GM18868 (cell line): ENCODE data around the gene AKAP6.
A peak's percentile ranks its signal among the peaks of the same experiment; 100 is the strongest.
"Not testable (repeated sequence)": the region's sequence is repeated elsewhere in the genome, so short reads cannot be mapped to it uniquely, and the experiment has no call there.

Experiments used
- ATAC-seq: cut with Tn5 transposase; IDR thresholded peaks from one replicate; pipeline ENCODE4 v1.9.1; 2021; ENCODE audit warnings: mild to moderate bottlenecking, moderate library complexity; ENCODE audit not compliant: unreplicated experiment

AKAP6 gene

DNA sequence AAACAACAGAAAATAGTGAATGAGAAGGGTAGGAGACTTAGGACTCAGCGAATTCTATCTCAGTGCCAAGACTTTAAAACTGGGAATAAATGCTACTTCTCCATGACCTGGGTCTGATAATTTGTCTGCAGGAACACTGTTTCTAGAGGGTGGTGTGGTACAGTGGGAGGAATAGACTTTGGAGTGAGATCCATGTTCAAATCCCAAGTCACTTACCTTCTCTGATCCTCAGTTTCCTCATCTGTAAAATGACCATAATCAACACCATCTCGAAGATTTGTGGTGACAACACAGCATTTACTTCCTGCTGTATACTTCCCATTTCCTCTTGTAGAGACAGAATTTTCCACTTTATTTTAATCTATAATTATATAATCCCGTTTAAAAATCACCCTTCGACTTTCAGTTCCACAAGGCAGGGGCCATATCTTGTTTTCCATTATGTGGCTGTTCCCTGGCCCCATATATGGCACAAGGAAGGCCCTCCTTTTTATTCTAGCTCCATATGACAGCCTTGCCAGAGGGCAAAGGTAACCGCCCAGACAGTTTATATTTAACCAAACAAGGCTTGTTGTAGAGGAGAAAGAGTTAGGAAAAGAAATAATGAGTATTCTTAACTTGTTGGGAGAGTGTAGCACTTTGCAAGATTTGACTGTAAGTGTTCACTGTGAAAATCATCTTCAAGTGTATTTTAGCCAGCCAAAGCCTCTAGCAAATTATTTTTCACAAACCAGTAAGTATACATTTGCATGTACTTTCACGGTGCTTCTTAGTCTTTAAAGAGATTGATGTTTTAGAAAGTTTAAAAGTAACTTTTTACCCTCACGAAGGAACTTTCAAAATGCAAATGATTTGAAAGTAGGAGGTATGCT, 243.1 kb downstream of the AKAP6 start:
- no peak for ATAC-seq

DNA sequence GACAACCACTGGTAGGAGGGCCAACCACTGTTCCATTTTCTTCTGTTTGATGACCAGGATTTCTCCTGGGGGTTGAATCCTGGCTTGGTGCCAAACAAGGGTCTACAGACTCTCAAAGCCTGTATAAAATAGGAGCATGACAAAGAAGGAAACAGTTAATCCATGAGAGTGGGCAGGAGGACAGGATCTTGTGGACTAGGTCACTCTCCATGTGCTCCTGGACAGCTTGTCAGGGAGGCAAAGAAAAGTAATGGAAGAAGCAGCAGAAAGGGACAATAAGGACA, 243.7 kb downstream of the AKAP6 start:
- ATAC-seq = no peak

GRCh38 chr14:32574269-32574668, 245.2 kb downstream of the AKAP6 start:
- ATAC-seq = no peak

DNA sequence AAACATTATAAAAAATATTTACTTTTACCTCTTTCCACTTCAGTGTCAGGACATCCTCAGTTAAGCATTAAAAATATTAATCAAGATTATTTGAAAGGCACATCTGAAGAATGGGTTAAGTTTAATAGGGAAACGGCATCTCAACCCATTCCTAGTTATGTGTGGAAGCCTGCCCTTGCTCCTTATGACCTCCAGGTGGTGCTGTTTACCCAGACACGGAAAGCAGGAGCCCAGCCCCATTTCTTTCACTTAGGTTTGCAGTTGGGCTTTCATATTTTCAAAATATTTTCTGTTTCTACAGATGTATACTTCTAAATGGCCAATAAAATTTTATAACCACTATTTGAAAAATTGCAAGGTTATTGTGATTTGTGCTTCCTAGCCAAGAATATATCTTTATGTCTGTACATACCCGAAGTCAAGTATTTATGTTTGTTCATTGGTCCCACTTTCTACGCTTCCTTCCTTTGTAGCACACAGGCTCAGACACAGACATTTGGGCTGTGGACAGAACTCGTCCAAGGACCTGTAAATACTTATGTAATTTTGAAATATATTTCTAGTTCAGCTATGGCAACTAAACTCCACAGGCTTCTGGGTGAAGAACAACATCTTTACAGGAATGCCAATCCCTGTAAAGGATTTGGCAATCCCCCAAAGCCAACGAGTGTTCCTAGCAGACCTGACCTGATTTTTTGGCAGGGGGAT, 247.1 kb downstream of the AKAP6 start:
- peak; percentile 62 for ATAC-seq

- ATAC-seq = no peak
Measured at GRCh38 chr14:32576977-32577376, 247.9 kb downstream of the AKAP6 start.

DNA sequence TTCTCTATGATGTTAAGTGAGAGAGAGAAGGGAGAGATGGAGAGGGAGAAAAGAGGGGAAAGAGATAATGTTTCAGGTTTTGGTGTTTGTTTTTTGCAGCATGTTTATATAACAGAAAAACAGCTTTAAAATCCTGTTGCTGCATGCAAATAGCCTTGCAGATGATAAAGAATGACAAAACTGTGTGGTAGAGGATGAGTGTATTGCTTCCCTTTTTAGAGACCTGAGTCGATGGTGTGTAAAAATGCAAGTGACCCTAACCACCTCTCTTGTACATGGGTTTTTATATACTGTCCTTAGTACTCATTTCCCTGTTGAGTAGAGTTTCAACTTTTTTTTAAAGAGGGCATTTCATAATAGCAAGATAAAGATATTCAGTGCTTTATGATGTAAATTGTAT, 249.1 kb downstream of the AKAP6 start:
- peak; percentile 95 for ATAC-seq

DNA sequence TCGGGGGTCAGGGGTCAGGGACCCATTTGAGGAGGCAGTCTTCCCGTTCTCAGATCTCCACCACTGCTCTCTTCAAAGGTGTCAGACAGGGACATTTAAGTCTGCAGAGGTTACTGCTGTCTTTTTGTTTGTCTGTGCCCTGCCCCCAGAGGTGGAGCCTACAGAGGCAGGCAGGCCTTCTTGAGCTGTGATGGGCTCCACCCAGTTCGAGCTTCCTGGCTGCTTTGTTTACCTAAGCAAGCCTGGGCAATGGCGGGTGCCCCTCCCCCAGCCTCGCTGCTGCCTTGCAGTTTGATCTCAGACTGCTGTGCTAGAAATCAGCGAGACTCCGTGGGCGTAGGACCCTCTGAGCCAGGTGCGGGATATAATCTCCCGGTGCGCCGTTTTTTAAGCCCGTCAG, 254.3 kb downstream of the AKAP6 start:
- ATAC-seq = not testable (repeated sequence)

DNA sequence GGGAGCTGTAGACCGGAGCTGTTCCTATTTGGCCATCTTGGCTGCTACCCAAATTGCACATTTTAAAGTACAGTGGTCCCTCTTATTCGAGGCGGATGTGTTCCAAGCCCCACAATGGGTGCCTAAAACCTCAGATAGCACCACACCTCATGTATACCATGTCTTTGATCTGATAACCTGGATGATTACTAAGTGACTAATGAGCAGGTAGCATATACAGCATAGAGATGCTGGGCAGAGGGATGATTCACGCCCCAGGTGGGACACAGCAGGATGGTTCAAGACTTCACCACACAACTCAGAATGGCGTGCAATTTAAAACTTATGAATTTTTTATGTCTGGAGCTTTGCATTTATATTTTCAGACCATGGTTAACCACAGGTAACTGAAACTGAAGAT, 255.0 kb downstream of the AKAP6 start:
- ATAC-seq = no peak

GRCh38 chr14:32587461-32587860, 258.4 kb downstream of the AKAP6 start:
- no peak for ATAC-seq

GRCh38 chr14:32588448-32589320, 259.6 kb downstream of the AKAP6 start:
- ATAC-seq = peak; percentile 63

GRCh38 chr14:32590157-32590556, 261.1 kb downstream of the AKAP6 start:
- ATAC-seq = no peak

GRCh38 chr14:32593290-32593942, 264.3 kb downstream of the AKAP6 start:
- ATAC-seq = no peak

DNA sequence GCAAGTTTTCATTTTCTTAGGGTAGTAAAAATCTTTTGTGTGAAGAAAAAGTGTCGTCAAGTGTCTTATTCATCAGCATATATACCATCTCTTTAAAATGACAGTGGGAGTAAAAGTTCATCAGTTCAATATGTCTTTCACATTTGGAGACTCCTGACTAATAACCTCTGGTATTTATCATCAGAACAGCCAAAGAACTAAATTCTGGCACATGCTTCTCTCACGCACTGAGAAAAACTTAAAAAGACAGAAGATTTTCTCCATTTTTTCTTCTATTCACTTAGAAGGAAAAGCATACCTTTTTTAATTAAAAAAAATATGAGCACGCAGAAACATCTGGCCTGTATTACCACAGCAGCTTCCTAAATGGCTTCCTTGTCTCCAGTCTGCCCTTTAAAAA, 265.7 kb downstream of the AKAP6 start:
- ATAC-seq = no peak

DNA sequence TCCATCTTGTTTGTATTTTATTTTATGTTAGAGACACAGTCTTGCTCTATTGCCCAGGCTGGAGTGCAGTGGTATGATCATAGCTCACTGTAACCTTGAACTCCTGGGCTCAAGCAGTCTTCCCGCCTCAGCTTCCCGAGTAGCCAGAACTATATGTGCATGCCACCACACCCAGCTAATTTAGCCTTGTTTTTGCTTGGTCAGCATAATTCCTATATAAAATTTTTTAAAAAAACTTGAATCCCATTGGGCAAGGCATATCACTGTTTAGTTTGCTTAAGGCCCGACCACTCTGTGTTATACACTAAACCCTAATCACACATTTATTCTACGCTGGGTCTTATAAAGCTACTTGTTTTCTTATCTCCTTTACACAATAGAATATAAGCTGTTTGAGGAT, 266.4 kb downstream of the AKAP6 start:
- ATAC-seq = no peak

DNA sequence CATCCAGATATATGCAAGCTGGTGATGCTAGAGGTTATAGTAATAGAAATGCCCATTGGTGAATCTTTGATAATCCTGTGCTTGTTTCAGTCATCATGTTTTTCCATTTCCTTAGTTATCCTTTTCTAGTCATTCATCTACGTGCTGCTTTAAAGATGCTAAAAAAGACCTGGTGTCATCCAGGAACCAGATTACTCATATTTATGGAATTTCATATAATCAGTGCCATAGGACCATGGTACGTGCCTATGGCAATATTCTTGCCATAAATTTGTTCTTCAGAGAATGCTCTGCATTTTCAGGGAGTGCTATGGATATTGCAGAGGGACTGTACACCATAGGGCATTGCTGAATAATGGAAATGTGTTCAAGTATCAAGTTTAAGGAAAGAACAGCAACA, 267.3 kb downstream of the AKAP6 start:
- ATAC-seq = no peak

- no peak for ATAC-seq
Measured at GRCh38 chr14:32597771-32598170, 268.7 kb downstream of the AKAP6 start.

GRCh38 chr14:32601069-32601468, 272.0 kb downstream of the AKAP6 start:
- no peak for ATAC-seq

GRCh38 chr14:32601906-32602305, 272.8 kb downstream of the AKAP6 start:
- ATAC-seq = no peak

DNA sequence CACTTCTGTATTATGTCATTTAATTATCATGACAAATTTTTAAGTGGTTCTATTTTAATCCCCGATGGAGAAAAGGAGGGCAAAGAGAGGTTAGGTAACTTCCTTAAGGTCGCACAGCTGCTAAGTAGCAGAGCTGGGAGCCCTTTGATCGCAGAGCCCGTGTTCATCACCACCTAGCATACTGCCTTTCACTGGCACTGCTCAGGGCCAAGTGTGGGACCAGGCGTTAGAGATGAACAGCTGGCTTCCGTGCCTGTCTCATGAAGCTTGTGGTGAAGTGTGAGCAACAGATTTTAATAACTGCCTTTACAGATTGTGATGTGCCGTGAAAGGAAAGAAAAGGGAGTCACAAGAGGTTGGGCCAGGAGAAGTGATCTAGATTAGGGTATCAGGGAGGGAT, 273.6 kb downstream of the AKAP6 start:
- ATAC-seq = no peak

GRCh38 chr14:32603992-32604565, 275.0 kb downstream of the AKAP6 start:
- peak; percentile 82 for ATAC-seq

GRCh38 chr14:32606301-32606700, 277.2 kb downstream of the AKAP6 start:
- ATAC-seq = no peak
